Erythroblast (primary cell): Measurements from ENCODE around the gene ELMOD3.

ENCODE experiments used
- GATA1 ChIP-seq: IDR thresholded peaks from 2 replicates; pipeline ENCODE4 v1.6.1; 2011; ENCODE audit warnings: low read depth, mild to moderate bottlenecking, control low read depth, low read length, moderate library complexity
- POLR2A ChIP-seq: IDR thresholded peaks from 2 replicates; pipeline ENCODE4 v1.6.1; 2011; ENCODE audit warnings: mild to moderate bottlenecking, low read length

DNA sequence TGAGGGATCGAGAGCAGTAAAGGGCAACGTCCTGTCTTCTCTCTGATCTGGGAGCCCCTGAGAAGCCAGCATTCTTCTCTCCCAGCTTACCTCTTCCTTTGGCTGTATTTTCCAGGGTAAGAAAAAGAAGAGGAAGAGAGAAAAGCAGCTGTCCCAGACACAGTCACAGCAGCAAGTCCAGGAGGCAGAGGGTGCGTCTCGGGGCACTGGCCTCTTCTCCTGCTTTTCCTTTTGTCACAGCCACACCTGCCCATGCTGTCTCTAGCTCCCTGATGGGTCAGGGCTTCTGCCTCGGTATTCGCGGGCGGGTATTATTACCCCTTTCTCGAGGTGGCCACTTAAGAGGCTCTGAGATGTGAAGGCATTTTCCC is 47.1 kb upstream of the ELMOD3 start:
- TF ChIP-seq POLR2A (no peak), GATA1 (no peak)
